GM13977 (cell line): ENCODE measurements around the gene LPCAT4.

Source experiments
- DNase-seq: peaks from one replicate; pipeline ENCODE4 v3.0.0; 2012; ENCODE audit warnings: low spot score
- in situ Hi-C: fragments of 300-500 bp; cut with MboI; formaldehyde crosslinking; loops from one replicate; pipeline ENCODE4 v1.12.0; 2022; ENCODE audit warnings: low sequenced_read_pairs, low pct_unique_long_range_greater_than_20kb, mixed read lengths, inconsistent platforms; ENCODE audit not compliant: unreplicated experiment
- TF ChIP-seq, protein P1 (sequence below): IDR thresholded peaks from 2 replicates; pipeline ENCODE4 v1.5.1; 2012; ENCODE audit warnings: mild to moderate bottlenecking, control low read depth; ENCODE audit not compliant: insufficient read depth; ENCODE audit errors: extremely low read depth, missing control alignments

Gene LPCAT4

DNA sequence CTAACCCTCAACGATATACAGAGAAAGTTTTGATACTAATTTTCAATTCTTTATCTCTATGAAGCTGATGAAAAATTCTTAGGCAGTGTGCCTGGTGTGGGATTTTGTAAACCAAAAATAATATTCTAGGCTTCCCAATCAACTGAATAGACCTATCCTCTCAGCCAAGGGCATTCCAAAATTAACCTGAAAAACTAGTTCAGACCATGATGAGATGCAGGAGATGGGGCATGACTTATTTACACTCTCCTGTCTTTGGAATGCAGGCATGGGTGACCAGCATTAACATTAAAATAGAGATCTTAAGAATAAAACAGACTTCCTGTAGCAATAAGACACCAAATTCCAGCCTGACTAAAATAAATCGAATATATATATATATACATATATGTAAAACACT, 7.8 kb upstream of the LPCAT4 start:
- in situ Hi-C loops, result loop anchor here (25.0 kb wide), 1 partner anchor 212 kb away; the partner anchor contains the start of gene GOLGA8B
- no peak for DNase-seq

DNA sequence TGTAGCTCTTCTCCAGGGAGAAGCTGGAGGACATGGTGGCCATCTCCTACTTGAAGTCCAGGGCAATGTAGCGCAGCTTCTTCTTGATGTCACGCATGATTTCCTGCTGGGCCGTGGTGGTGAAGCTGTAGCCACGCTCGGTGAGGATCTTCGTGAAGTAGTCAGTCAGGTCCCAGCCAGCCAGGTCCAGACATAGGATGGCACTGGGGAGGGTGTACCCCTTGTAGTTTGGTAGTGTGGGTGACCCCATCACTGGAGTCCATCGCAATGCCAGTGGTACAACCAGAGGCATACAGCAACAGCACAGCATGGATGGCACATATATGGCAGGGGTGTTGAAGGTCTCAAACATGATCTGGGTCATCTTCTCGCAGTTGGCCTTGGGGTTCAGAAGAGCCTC, 7.0 kb upstream of the LPCAT4 start:
- no peak for DNase-seq
- in situ Hi-C loops, result loop anchor here (25.0 kb wide), 1 partner anchor 213 kb away; the partner anchor contains the start of gene GOLGA8B
- TF ChIP-seq, protein P1, sequence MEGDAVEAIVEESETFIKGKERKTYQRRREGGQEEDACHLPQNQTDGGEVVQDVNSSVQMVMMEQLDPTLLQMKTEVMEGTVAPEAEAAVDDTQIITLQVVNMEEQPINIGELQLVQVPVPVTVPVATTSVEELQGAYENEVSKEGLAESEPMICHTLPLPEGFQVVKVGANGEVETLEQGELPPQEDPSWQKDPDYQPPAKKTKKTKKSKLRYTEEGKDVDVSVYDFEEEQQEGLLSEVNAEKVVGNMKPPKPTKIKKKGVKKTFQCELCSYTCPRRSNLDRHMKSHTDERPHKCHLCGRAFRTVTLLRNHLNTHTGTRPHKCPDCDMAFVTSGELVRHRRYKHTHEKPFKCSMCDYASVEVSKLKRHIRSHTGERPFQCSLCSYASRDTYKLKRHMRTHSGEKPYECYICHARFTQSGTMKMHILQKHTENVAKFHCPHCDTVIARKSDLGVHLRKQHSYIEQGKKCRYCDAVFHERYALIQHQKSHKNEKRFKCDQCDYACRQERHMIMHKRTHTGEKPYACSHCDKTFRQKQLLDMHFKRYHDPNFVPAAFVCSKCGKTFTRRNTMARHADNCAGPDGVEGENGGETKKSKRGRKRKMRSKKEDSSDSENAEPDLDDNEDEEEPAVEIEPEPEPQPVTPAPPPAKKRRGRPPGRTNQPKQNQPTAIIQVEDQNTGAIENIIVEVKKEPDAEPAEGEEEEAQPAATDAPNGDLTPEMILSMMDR, result no peak

More for the DNA sequence above, 7.8 kb upstream of the LPCAT4 start:
- TF ChIP-seq, protein P1, result no peak

DNA sequence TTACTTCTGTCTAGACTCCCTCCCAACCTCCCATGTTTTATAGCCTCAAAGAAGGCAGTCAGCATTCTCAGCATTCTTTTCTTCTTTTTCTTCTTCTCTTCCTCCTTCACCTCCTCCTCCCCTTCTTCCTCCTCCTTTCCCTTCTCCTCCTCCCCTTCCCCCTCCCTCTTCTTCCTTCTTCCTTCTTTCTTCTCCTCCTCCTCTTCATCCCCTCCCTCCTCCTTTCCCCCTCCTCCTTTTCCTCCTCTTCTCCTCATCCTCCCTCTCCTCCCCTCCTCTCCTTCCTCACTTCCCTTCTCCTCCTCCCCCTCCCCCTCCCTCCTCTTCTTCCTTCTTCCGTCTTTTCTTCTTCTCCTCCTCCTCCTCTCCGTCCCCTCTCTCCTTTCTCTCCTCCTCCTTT, 3.6 kb upstream of the LPCAT4 start:
- TF ChIP-seq, protein P1, result no peak
- in situ Hi-C loops, result loop anchor here (25.0 kb wide), 1 partner anchor 217 kb away; the partner anchor contains the start of gene GOLGA8B
- no peak for DNase-seq

DNA sequence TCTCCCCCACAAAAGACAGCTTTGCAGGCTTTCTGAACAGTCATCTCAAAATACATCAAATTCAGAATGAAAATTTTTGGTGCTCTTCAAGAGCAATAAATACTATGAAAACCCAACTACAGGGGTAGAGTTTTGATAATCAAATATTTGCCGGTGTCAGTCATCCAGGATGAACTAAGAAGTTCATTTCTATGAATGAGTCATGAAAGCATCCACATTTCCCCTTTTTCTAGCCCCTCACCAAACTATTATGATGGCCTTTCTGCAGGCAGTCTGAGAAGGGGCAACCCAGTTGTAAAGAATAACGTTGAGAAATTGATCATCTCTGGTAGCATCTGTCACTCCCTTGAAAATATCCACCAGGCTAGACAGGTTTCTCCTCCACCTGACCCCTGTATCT, 3.1 kb upstream of the LPCAT4 start:
- TF ChIP-seq, protein P1, result no peak
- in situ Hi-C loops, result loop anchor here (25.0 kb wide), 1 partner anchor 217 kb away; the partner anchor contains the start of gene GOLGA8B
- peak; percentile 36 for DNase-seq

DNA sequence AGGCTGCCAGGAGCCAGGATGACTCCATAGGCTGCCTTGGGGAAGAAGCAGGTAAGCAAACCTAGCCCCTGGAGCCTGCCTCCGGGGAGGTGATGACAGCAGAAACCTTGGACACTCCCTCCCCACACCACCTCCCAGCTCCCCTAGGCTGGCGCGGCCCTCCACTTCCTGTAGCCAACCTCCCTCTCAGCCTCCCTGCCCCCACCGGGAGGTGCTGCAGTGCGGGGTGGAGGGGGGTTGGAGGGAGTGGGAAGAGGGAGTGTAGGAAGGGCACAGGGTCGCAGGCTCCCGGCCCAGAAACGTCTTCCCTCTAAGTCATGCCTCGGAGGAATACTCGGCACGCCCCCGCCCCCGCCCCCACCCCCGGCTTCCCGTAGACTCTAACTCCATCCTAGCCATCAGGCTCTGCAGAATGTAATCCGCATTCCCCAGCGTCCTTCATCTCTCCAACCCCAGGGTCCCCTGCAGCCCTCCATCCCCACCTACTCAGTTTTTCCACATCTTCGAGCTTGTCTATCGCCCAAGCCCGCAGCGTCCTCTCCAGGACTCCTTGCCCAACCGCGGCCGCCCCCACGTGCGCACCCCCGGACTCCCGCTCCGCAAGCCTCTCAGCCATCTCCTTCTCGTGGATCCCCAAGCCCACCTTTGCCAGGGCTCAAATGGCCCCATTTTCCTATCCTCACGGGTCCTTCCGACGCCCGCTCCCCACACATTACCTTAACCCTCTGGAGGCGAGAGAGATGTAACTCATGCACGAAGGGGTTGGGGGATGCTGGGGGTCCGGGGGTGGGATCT, 528 bp downstream of the LPCAT4 start:
- peak; percentile 66 for DNase-seq
- in situ Hi-C loops, result loop anchor here (25.0 kb wide), 1 partner anchor 221 kb away; the partner anchor contains the start of gene GOLGA8B

DNA sequence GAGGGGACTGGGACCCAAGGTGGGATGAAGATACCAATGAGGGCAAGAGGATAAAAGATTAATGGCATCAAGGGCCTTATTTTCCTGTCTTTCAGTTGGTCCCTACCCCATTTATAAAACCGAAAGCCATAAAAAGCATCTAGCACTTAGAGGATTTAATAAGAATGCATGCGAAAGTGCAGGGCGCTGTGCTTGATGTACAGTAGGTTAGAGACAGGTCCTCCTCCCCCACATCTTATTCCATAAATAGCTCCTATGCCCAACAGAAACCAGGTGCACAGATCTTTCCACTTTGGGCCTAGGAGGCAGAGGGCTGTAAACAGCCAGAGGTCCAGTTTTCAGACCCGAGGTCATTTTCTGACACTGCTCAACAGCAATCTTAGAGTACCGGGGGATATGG, 1.2 kb downstream of the LPCAT4 start:
- in situ Hi-C loops, result loop anchor here (25.0 kb wide), 1 partner anchor 221 kb away; the partner anchor contains the start of gene GOLGA8B
- TF ChIP-seq, protein P1, result no peak
- no peak for DNase-seq

More for the DNA sequence above, 528 bp downstream of the LPCAT4 start:
- TF ChIP-seq, protein P1, result no peak
